RWPE1 (cell line): ENCODE results near the gene SEC23B.

Experiments used
- CTCF ChIA-PET: fragments of 350-600 bp; sonication (Branson Sonifier 250); formaldehyde crosslinking; extraction: SDS; loops from one replicate; lab custom pipeline; 2021; lab: Yijun Ruan, JAX
- POLR2A ChIA-PET: fragments of 400-600 bp; formaldehyde crosslinking; extraction: SDS; loops from one replicate; lab custom pipeline; 2020; ENCODE audit warnings: antibody characterized with exemption; ENCODE audit not compliant: low non-redundant PET; lab: Yijun Ruan, JAX
- DNase-seq: peaks from one replicate; pipeline ENCODE4 v3.0.0; 2012; ENCODE audit warnings: low spot score
- H3K27ac ChIP-seq: fragments of 450-650 bp; 2 replicates; pipeline ENCODE4 v1.5.1; 2017
- TF ChIP-seq, protein P1 (sequence below): fragments of 450-650 bp; conservative IDR thresholded peaks from 2 replicates; pipeline ENCODE4 v1.5.1; 2017; ENCODE audit warnings: low read depth, mild to moderate bottlenecking

The SEC23B gene

DNA sequence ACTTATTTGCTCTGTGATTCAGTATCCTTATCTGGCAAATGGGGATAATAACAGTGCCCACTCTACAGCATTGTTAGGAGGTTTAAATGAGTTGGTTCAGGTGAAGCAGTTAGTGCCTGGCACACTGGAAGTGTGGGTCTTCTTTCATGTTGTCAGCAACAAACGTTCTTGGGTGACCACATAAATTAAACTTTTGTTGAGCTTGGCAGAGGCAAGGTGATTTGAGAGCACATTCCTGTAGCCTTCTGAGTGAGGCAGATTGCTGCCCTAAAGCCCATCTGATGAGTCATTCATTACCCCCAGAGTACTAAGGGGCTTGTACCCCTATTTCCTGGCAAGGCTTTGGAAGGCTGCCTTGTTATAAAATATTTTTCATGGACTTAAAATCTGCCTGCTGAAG lies 25.8 kb downstream of the SEC23B start:
- ChIA-PET POLR2A (no interaction called here), CTCF (no interaction called here)
- TF ChIP-seq, protein P1, sequence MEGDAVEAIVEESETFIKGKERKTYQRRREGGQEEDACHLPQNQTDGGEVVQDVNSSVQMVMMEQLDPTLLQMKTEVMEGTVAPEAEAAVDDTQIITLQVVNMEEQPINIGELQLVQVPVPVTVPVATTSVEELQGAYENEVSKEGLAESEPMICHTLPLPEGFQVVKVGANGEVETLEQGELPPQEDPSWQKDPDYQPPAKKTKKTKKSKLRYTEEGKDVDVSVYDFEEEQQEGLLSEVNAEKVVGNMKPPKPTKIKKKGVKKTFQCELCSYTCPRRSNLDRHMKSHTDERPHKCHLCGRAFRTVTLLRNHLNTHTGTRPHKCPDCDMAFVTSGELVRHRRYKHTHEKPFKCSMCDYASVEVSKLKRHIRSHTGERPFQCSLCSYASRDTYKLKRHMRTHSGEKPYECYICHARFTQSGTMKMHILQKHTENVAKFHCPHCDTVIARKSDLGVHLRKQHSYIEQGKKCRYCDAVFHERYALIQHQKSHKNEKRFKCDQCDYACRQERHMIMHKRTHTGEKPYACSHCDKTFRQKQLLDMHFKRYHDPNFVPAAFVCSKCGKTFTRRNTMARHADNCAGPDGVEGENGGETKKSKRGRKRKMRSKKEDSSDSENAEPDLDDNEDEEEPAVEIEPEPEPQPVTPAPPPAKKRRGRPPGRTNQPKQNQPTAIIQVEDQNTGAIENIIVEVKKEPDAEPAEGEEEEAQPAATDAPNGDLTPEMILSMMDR = no peak
- H3K27ac ChIP-seq = no peak overlapping the region
- DNase-seq = no peak

DNA sequence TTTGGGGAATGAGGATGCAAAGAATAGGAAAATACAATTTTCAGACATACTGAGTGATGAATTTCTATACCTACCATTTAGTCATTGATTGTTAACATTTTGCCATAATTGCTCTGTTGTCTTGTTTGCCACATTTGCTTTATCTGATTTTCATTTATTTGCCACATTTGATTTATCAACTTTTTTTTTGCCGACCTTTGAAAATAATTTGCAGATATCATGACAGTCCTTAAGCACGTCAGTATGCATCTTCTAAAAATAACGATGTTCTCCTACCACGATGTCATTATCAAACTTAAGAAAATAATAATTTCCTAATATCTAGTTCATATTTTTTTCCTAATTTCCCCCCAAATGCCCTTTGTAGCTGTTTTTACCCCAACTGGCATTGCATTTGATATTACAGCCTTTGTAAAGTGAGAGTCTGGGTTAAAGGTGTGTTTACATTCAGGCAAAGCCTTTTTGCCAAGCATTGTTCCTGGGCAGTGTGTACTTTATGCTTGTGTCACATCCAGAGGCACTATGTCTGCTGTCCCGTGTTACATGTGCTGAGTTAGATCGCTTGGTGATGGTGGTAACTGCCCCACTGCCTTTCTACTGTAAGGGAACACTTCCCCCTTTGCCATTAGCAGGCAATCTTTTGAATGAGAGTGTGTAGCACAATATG lies 26.4 kb downstream of the SEC23B start:
- H3K27ac ChIP-seq = no peak overlapping the region
- CTCF ChIA-PET = no interaction called here
- POLR2A ChIA-PET = no interaction called here
- TF ChIP-seq, protein P1 = no peak
- DNase-seq = no peak

DNA sequence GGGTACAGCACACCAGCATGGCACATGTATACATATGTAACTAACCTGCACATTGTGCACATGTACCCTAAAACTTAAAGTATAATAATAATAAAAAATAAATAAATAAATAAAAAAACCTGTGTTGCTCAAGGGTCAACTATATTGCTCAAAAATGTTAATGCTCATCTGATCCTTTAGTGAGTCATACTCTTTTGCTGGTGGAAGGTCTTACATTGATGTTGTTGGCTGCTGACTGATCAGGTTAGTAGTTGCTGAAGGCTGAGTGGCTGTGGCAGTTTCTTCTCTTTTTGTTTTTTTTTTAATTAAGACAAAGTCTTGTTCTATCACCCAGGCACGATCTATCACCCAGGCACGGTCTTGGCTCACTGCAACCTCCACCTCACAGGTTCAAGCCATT lies 29.9 kb downstream of the SEC23B start:
- ChIA-PET POLR2A (no interaction called here), CTCF (no interaction called here)
- peak; percentile 45 for DNase-seq

DNA sequence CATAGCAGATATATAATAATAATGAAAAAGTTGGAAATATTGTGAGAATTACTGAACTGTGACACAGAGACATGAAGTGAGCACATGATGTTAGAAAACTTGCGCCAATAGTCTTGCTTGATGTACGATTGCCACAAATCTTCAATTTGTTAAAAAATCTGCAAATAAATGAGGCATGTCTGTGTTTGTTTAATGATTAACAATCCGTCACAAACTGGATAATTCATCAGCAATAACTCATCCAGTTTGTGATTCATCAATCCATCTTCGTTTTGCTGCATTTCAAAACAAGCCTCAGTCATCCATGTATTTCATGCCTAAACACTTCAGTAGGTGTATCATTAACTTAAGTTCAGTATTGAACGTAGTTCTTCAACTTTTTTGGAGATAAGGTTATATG lies 34.0 kb downstream of the SEC23B start:
- ChIA-PET CTCF (no interaction called here), POLR2A (interaction anchor here (0.7 kb wide), 1 partner anchor 34 kb away, joined by 3 read pairs; the partner anchor contains the start of gene SEC23B)
- H3K27ac ChIP-seq = no peak overlapping the region
- peak; percentile 74 for DNase-seq
- TF ChIP-seq, protein P1 = no peak

More for the DNA sequence above, 29.9 kb downstream of the SEC23B start:
- H3K27ac ChIP-seq = no peak overlapping the region
- TF ChIP-seq, protein P1 = no peak

DNA sequence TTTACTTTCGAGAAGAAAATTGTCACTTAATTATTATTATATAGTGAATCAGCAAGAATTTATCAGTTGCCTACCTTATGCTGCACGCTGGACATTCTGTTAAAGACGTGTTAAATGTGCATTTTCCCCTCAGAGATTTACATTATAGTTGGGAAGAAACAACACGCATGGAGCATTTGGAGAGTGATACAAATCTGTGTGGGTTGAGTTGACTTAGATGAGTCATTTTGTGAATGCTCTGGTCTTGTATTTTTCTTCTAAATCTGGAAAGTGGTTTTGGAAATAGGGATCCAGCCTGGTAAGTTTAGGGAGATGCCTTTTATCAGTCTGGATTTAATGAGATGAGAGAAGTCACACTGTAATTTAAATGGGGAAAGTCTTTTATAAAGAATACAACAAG lies 35.5 kb downstream of the SEC23B start:
- ChIA-PET POLR2A (no interaction called here), CTCF (interaction anchor here (0.6 kb wide), 1 partner anchor 669 kb away, joined by 3 read pairs; no protein-coding TSS in a partner anchor)
- no peak overlapping the region for H3K27ac ChIP-seq
- DNase-seq = no peak
- TF ChIP-seq, protein P1 = no peak

DNA sequence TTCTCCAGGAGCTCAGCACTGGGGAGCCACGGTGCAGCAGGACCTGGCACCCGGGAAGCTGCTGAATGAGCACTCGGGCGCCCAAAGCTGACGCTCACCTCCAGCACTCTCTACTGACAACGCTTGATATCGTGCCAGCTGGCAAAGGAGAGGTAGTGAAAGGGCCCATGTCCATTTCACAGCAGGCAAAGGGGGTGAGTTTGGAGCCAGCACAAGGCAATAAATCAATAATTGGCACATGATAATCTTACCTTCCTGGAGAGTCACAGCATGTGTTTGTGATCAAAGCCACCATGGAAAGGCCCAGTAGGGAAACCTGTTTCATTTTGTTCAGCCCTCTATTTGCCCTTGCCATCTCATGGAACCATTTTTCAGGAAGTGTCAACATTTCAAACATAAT lies 36.2 kb downstream of the SEC23B start:
- ChIA-PET POLR2A (no interaction called here), CTCF (interaction anchor here (0.6 to 0.7 kb wide), 2 partner anchors 668 to 677 kb away, joined by 3 to 4 read pairs; no protein-coding TSS in a partner anchor)
- no peak for DNase-seq
- TF ChIP-seq, protein P1 = no peak
- no peak overlapping the region for H3K27ac ChIP-seq
